Fibroblast of lung (primary cell): ENCODE measurements around the gene GBF1. TPM values are rescaled to one million over a fixed set of nuclear protein-coding genes. Genes with fewer than 3 reads are reported as not detected.
A peak's percentile ranks its signal among the peaks of the same experiment; 100 is the strongest.

Source experiments
- DNase-seq, 2 donors: peaks; one replicate each; pipeline versions ENCODE4 v3.0.0 to v3.0.0-alpha.2; 2010; ENCODE audit warnings: low read depth in 2 of 2
- H2AFZ ChIP-seq: 2 replicates; pipeline ENCODE4 v1.5.1; 2012; ENCODE audit warnings: low read length, control low read depth, inconsistent platforms
- H3K27ac ChIP-seq: 2 replicates; pipeline ENCODE4 v1.5.1; 2011; ENCODE audit warnings: low read length, control low read depth; ENCODE audit not compliant: insufficient read depth
- H3K27me3 ChIP-seq: 2 replicates; pipeline ENCODE4 v1.5.1; 2011; ENCODE audit warnings: mild to moderate bottlenecking, low read length; ENCODE audit not compliant: control insufficient read depth, insufficient read depth
- H3K36me3 ChIP-seq: 2 replicates; pipeline ENCODE4 v1.5.1; 2011; ENCODE audit warnings: low read length; ENCODE audit not compliant: control insufficient read depth, insufficient read depth
- H3K4me1 ChIP-seq: 2 replicates; pipeline ENCODE4 v1.5.1; 2011; ENCODE audit warnings: low read length; ENCODE audit not compliant: control insufficient read depth, insufficient read depth; ENCODE audit errors: extremely low read depth
- H3K4me2 ChIP-seq: 2 replicates; pipeline ENCODE4 v1.5.1; 2011; ENCODE audit warnings: low read length, control low read depth; ENCODE audit not compliant: insufficient read depth; ENCODE audit errors: extremely low read depth
- H3K4me3 ChIP-seq, 4 experiments: fragments of 200-600 bp in 1 of 4; sonication (generic) in 1 of 4; replicated peaks in 1 of 4; 2 replicates each; pipeline ENCODE4 v1.5.1; 2011 to 2016; ENCODE audit warnings: low read length in 4 of 4, low read depth in 3 of 4, mild to moderate bottlenecking in 3 of 4, control low read depth in 2 of 4, inconsistent platforms in 1 of 4, mixed read lengths in 1 of 4; ENCODE audit not compliant: insufficient read depth in 1 of 4; ENCODE audit errors: control extremely low read depth in 1 of 4
- H3K79me2 ChIP-seq: 2 replicates; pipeline ENCODE4 v1.5.1; 2012; ENCODE audit warnings: mild to moderate bottlenecking, low read length, inconsistent platforms; ENCODE audit not compliant: control insufficient read depth, insufficient read depth
- H3K9ac ChIP-seq: 2 replicates; pipeline ENCODE4 v1.5.1; 2011; ENCODE audit warnings: mild to moderate bottlenecking, low read length, control low read depth; ENCODE audit not compliant: insufficient read depth
- H3K9me3 ChIP-seq: 2 replicates; pipeline ENCODE4 v1.5.1; 2012; ENCODE audit warnings: low read depth, low read length; ENCODE audit not compliant: control insufficient read depth, insufficient read depth
- H4K20me1 ChIP-seq: 2 replicates; pipeline ENCODE4 v1.5.1; 2011; ENCODE audit warnings: low read length; ENCODE audit not compliant: control insufficient read depth, insufficient read depth; ENCODE audit errors: extremely low read depth
- CTCF ChIP-seq, 2 donors: IDR thresholded peaks in 1 of 2; conservative IDR thresholded peaks in 1 of 2; 1 replicate in 1 of 2; 2 replicates in 1 of 2; pipeline ENCODE4 v1.5.1; 2011 to 2012; ENCODE audit warnings: low read length in 2 of 2, control low read depth in 1 of 2, inconsistent platforms in 1 of 2, low read depth in 1 of 2, mild to moderate bottlenecking in 1 of 2
- EZH2 ChIP-seq: IDR thresholded peaks from 2 replicates; pipeline ENCODE4 v1.5.1; 2012; ENCODE audit warnings: low read length, control low read depth, mild to moderate bottlenecking; ENCODE audit errors: missing control alignments
- polyA plus RNA-seq, 2 donors: library from polyadenylated mRNA; depleted of rRNA in 1 of 2; stranded (reverse) in 1 of 2; unstranded in 1 of 2; fragments of >200 nt; gene quantifications; 2 replicates each; pipeline ENCODE4 v1.2.1, GENCODE V29; 2011 to 2012; ENCODE audit warnings: missing spikeins in 1 of 2
- total RNA-seq: library from RNA; depleted of rRNA; stranded (reverse); fragments of >200 nt; gene quantifications from 2 replicates; pipeline ENCODE4 v1.2.1, GENCODE V29; 2014

Gene GBF1
- total and polyA plus RNA-seq, 2 donors (not counting 1 experiment from before 2014, with no cell fraction given): 24.1 to 24.6 TPM

- TF ChIP-seq EZH2 (peak; percentile 75), CTCF (conservative IDR thresholded peaks at IDR 0.05 in 1 of 2, IDR thresholded peaks at IDR 0.05 in 1 of 2; ENCODE audit: low read depth in 1 of 2, low read length in 2 of 2) (no peak)
- no peak for DNase-seq
- Histone ChIP-seq H3K9ac (no peak overlapping the region), H3K79me2 (no peaks in the 10 kb centered on the region), H4K20me1 (no peaks in the 10 kb centered on the region), H3K4me1 (no peaks in the 10 kb centered on the region), H3K4me2 (no peak overlapping the region), H3K36me3 (no peaks in the 10 kb centered on the region), H3K9me3 (no peaks in the 10 kb centered on the region), H3K4me3 (peak overlapping the region in 1 of 4 experiments; percentile 44), H2AFZ (no peak overlapping the region), H3K27ac (no peak overlapping the region), H3K27me3 (peaks cover 56% of the 10 kb centered on the region)
These were observed 162.9 kb downstream of the GBF1 start for GRCh38 chr10:102408131-102408727.

DNA sequence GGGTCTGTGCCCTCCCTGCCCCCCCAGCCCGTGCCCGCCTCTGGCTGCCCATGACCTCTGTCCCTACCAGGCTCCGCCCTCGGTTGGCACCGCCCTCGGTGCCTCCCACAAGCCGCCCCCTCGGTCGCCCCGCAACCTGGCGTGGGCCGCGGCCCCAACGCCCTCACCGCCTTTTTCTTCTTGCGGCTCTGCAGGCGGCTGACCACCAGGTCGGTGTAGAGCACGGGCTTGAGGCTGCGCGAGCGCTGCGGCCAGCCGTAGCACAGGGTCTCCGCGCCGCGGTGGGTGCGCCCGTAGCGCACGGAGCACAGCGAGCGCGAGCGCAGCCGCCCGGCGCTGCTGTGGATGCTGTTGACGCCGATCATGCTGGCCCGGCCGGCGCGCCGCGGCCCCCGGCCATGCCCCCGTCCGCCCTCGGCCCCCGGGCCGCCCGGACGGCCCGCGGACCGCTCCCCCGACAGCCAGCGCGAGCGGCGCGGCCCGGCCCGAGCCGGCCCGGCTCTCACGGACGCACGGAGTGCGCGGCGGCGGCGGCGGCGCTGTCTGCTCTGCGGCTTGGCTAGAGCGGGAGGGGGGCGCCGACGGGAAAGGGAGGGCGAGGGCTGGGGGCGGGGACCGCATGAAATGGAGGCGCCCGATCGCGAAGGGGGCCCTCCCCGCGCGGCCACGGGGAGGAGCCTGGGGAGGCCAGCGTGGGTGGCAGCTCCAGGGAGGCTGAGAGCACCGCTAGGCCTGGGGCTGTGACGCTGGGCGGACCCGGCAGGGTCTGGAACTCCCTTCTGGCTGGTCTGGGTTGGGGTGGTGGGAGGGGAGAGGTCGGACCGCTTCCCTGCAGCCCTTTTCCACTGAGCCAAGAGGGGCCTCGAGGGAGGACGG is 163.6 kb downstream of the GBF1 start:
- no peaks in the 10 kb centered on the region for H3K79me2 ChIP-seq
- H3K4me2 ChIP-seq: peak overlapping the region; percentile 59
- H4K20me1 ChIP-seq: no peaks in the 10 kb centered on the region
- H2AFZ ChIP-seq: no peak overlapping the region
- H3K4me3 ChIP-seq: peak overlapping the region in 3 of 4 experiments; percentile 21 to 44 (median 30)
- no peaks in the 10 kb centered on the region for H3K9me3 ChIP-seq
- H3K9ac ChIP-seq: no peak overlapping the region
- H3K27ac ChIP-seq: no peak overlapping the region
- H3K36me3 ChIP-seq: no peaks in the 10 kb centered on the region
- no peaks in the 10 kb centered on the region for H3K4me1 ChIP-seq
- peaks cover 61% of the 10 kb centered on the region for H3K27me3 ChIP-seq
- TF ChIP-seq EZH2 (no peak), CTCF (conservative IDR thresholded peaks at IDR 0.05 in 1 of 2, IDR thresholded peaks at IDR 0.05 in 1 of 2; ENCODE audit: low read depth in 1 of 2, low read length in 2 of 2) (no peak)
- DNase-seq: peak; percentile 30 to 60

DNA sequence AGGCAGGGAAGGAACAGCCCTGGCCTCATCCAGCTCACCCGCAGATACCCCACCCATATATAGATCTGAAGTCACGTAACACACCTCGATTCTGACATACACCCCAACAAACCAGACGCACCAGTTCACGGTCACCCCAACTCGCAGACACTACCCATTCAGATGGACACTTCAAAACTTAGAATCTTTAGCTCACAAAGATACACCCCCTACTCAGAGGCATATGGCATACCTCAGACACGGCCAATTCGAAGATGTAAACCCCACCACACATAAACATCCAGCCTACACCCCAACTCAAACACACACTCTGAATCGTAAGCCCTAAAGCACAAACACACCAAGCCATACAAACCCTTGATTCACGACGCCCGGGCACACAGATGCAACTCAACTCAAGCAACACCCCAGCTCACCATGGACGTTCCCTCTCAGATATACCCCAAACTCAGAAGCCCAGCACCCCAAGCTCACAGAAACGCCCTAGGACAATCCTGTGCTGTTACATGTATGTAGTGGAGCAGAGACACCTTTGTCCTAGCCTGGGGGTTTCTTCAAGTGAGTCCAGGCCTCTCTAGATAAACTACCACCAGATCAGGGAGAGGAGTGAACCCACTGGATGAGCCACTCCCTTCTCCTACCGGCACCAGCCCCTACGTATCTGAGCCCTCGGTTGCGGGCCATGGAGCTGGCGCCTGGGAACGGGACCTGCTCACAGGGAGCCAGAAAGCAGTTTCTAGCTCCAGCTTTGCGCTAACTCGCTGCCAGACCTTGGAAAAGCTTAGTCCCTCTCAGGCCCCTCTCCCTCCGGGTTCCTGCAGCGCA is 164.5 kb downstream of the GBF1 start:
- Histone ChIP-seq H3K27ac (no peak overlapping the region), H3K4me2 (peak overlapping the region; percentile 59)

More for the DNA sequence above, 164.5 kb downstream of the GBF1 start:
- Histone ChIP-seq H2AFZ (no peak overlapping the region), H3K9me3 (no peaks in the 10 kb centered on the region), H3K4me3 (peak overlapping the region in 2 of 4 experiments; percentile 43 to 48), H3K27me3 (peaks cover 63% of the 10 kb centered on the region), H3K36me3 (no peaks in the 10 kb centered on the region), H3K9ac (no peak overlapping the region), H3K4me1 (no peaks in the 10 kb centered on the region), H4K20me1 (no peaks in the 10 kb centered on the region), H3K79me2 (no peaks in the 10 kb centered on the region)
- DNase-seq: no peak
- no peak for TF ChIP-seq CTCF (conservative IDR thresholded peaks at IDR 0.05 in 1 of 2, IDR thresholded peaks at IDR 0.05 in 1 of 2; ENCODE audit: low read depth in 1 of 2, low read length in 2 of 2)
- peak; percentile 90 for TF ChIP-seq EZH2
